Stimulated activated CD4-positive, alpha-beta T cell treated with anti-CD3 and anti-CD28 coated beads, Interleukin-2, amount 100 ng/mL, for 24 hours (primary cell): ENCODE measurements around the gene NOTUM.
"Not testable (repeated sequence)": the region's sequence is repeated elsewhere in the genome, so short reads cannot be mapped to it uniquely, and the experiment has no call there.

Experiments
- DNase-seq, 2 donors: peaks; one replicate each; pipeline ENCODE4 v3.0.0-alpha.2; 2020

The NOTUM gene

DNA sequence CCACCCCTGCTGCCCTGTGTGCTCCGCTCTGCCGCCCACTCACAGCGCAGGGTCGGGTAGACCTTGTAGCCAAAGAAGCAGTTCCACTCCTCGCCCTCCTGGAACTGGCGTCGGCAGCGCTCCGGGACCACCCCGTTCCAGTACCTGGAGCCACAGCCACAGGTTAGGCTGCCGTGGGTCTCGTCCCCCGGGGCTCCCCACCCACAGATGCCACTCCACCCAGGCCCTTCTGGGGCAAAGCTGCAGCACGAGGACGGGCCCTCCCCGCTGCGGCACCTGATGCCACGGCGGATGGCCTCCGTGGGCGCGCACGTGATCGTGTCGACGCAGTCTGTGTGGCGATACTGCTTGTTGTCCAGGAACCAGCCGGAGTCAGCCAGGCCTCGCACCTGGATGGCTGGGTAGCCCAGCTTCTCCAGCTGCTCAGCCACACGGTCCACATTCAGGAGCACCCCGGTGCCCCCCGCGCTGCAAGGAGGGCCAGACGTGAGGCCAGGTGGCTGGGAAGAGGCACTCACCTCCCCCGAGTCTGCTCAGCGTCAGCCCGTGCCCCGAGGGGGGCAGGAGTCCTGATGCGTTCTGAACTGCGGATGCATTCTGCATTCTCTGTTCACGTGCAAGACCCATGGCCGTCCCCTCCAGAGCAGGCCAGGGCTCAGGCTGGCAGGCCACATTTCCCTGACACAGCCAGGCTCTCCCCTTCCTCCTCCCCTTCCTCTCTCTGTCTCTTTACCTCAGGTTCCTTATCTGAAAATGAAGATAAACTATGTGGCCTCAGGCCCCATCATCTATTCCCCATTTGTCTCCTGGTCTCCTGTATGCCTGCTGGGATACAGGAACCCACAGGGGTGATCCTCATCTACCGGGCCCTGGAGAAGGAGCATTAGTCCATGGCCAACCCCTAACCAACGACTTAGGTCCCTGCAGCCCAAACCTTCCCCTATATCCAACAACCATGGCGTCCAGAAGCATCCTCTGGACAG lies 4.1 kb downstream of the NOTUM start:
- DNase-seq: no peak

DNA sequence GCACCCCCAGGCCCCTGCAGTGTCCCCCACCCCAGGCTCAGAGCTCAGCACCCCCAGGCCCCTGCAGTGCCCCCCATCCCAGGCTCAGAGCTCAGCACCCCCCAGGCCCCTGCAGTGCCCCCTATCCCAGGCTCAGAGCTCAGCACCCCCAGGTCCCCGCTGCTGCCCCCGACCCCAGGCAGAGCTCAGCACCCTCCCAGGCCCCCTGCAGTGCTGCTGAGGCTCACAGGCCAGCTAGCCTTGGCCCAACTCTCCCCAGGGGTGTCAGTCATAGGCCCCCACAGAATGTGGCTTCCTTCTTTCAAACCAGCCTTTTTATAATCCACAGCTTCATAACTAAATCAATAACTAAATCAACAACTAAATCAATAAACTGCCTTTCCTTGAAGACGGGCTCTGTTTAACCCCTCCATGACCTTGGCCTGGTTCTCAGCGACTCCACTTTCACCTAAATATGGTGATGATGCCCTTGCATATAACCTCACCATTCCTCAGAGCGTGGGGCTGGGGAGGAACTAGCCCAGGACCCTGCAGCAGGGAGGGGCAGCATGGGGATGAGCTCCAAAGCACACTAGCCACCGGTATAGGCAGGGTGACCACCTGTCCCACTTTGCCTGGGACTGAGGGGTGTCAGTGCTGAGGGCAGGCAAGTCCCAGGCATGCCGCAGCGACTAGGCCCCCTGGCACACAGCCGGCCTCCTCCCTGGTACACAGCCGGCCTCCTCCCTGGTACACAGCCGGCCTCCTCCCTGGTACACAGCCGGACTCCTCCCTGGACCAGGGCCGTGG lies 5.0 kb downstream of the NOTUM start:
- DNase-seq: no peak

DNA sequence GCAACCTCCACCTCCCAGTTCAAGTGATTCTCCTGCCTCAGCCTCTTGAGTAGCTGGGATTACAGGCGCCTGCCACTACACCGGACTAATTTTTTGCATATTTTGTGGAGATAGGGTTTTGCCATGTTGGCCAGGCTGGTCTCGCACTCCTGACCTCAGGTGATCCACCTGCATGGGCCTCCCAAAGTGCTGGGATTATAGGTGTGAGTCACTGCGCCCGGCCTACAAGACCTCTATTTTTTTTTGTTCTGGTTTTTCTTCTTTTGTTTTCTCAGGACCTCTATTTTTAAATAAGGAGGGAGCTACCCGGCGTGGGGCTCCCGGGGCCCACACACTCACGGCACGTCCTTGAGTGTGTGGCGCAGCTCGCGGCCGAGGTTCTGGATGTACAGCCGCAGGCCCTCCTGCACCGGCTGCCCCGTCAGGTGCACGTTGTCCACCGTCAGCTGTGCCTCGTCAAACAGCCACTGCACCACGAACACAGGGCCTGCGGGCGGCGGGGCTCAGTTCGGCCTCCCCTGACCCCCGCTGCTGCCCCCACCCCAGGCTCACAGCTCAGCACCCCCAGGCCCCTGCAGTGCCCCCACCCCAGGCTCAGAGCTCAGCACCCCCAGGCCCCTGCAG lies 5.8 kb downstream of the NOTUM start:
- DNase-seq: no peak

DNA sequence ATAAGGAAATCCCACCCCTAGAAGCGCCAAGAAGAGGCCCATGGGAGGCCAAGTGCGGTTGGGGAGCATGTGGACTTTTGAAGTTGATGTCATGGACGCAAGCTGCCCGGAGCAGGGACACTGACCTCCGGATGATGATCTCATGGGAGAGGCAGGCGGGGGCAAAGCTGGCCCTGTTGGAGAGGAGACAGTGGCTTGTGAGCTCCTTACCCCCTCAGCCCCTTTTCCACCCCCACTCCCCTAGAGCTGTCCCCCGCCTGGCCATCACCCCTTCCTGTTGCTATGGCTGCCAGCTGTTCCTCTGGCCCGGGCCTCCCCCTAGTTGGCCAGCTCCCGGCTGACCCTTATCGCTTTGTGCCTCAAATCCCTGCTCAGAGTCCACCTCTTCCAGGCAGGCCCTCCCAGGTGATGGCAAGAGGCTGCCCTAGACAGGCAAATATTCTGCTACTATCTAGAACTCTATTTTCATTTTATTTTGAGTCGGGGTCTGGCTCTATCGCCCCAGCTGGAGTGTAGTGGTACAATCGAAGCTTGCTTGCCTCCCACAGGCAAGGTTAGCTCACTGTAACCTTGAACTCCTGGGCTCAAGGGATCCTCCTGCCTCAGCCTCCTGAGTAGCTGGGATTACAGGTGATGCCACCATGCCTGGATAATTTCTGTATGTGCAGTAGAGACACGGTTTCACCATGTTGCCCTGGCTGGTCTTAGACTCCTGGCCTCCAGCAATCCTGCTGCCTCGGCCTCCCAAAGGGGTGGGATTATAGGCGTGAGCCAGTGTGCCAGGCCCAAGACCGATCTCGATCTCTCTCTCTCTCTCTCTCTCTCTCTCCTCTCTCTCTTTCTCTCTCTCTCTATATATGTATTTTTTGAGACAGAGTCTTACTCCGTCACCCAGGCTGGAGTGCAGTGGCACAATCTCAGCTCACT lies 6.6 kb downstream of the NOTUM start:
- DNase-seq: no peak

DNA sequence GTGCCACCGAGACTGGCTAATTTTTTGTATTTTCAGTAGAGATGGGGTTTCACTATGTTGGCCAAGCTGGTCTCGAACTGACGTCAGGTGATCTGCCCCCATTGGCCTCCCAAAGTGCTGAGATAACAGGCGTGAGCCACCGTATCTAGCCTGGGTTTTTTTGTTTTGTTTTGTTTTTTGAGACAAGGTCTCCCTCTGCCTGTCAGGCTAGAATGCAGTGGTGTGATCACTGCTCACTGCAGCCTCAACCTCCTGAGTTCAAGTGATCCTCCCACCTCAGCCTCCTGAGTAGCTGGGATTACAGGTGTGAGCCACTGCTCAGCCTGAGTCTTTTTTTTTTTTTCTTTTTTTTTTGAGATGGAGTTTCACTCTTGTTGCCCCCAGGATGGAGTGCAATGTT lies 7.5 kb downstream of the NOTUM start:
- DNase-seq: not testable (repeated sequence)

DNA sequence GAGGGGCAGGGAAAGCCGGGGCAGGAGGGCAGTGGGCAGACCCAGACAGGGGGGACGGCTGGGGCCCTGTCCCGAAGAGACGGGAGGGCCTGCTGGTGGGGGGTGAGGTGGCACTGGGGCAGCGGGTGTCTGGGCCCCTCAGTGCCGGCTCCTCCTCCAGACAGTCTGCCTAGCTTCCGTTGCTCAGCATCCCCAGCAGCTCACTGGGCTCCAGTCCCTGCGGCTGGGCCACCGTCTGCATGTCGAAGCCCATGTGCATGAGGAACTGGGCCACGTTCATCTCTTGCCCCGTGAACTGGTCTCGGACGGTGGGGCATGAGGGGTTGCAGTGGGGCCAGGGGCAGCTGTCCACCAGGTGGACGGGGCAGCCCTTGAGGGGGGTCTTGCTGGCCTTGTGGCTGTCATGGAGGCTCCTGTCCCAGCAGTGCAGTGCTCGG lies 8.2 kb downstream of the NOTUM start:
- no peak for DNase-seq

DNA sequence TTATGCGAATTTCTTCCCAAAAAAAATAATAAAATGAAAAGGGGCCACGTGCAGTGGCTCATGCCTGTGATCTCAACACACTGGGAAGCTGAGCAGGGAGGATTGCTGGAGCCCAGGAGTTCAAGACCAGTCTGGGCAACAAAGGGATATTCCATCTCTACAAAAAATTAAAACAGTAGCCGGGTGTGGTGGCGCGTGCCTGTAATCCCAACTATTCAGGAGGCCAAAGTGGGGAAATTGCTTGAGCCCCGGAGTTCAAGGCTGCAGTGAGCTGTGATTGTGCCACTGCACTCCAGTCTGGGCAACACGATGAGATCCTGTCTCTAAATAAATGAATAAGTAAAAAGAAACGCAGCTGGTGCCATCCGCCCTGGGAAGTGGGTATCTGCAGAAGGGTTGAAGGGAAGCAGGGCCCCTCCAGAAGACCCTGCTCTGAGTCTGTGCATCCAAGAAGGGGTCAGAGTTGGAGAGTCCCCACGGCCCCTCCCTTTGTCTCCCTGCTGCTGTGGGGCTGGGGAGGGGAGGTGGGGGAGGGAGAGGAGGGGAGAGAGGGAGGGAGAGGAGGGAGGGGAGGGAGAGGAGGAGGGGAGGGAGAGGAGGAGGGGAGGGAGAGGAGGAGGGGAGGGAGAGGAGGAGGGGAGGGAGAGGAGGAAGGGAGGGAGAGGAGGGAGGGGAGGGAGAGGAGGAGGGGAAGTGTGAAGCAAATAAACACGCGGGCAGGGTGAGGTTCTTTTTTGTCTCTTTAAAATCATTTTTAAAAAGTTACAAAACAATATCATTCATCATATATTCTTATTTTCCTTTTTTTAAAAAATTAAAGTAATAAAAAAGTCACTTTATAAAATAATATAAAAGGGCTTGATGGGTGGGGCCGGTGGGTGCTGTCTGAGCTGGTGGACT lies 9.0 kb downstream of the NOTUM start:
- no peak for DNase-seq

DNA sequence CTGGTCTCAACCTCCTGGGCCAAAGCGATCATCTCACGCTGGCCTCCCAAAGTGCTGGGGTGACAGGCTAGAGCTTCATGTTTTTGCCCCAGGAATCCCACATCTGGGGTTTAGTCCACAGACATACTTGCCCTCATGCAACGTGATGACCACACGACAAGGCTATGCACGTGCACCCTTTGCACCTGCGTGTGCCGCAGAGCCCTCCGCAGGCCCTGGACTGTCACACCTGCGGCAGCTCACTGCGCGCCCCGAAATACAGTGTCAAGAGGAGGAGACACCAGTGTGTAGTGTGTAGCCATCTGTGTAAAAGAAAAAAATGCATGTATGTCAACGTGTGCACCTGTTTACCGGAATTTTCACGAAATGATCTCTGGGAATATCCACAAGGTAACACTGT lies 10.5 kb downstream of the NOTUM start:
- DNase-seq: no peak

DNA sequence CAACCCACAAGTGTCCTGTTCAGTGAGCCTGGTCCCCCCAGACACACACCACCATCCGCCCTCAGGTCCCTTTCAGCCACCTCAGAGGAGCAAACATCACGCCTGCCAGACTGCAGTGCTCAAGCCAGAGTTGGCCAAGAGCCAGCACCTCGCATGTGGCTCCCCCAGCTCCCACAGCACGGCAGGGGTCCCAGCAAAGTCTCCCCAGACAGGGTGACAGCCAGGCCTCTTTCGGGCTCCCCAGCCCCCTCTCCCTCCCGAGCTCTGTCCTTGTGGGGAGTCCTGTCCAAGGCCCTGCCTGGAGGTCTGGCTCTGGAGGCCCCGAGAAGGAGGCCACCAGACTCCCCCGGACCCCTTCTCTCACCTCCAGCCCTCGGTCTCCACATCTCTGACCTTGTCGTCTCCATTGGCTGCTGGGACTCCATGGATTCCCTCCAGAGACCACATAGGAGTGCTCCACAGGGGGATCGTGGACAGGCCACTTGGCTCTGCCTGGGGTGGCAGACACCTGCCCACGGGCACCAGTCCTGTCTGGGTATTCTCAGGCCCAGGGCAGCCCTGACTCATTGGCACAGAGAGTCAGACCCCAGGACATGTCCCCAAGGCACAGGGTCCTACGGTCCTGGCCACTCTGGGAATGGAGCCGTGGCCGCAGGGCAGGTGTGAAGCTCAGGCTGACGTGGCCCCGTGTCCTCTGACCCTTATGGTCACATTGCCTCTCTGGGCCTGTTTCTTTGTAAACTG lies 12.2 kb downstream of the NOTUM start:
- no peak for DNase-seq

DNA sequence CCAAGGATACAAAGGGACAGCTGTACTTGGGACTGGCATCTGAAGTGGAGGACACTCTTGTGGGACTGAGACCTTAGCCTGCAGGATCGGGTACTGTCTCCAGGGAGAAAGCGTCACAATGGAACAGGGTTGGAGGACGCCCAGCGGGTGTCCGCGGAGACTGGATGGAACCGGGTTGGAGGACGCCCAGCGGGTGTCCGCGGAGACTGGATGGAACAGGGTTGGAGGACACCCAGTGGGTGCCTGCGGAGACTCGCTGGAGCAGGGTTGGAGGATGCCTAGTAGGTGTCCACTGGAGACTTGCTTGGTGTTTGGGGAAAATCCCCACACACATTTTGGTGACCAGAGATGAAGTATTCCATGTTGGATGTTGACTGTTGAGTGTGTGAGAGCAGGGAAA lies 13.8 kb downstream of the NOTUM start, which contains the start of gene MYADML2:
TSS of gene MYADML2 (minus strand) at position 45 of the 400 bp plus-strand sequence. CDS start 5,492 bp downstream, outside the sequence.
- DNase-seq: no peak

DNA sequence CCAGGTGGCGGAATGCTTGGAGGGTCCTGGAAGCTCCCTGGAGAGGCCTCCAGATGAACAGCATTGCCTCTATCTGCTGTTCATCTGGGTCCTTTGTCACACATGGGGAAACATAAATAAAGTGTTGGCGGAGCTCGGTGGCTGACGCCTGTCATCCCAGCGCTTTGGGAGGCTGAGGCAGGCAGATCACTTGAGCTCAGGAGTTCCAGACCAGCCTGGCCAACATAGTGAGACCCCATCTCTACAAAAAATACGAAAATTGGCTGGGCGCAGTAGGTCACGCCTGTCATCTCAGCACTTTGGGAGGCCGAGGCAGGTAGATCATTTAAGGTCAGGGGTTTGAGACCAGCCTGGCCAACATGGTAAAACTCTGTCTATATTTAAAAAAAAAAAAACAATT lies 16.1 kb downstream of the NOTUM start:
- DNase-seq: no peak

DNA sequence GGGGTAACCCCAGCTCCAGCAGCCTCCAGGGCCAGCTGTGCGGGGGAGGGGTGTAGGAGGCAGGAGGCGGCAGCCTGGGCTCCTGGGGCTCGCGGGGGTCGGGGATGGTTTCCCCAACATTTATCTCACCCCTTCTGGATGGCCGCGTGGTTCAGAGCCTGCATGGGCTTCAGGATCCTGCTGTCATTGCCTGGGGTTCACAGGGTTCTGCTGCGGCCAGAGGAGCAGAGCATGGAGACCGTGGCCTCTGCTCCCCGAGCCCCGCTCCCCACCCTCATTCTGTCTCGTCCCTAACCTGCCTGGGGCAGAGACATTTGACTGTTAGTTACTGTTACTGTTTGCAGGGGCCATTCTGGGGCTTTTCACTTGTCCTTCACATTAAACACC lies 18.8 kb downstream of the NOTUM start:
- DNase-seq: no peak

DNA sequence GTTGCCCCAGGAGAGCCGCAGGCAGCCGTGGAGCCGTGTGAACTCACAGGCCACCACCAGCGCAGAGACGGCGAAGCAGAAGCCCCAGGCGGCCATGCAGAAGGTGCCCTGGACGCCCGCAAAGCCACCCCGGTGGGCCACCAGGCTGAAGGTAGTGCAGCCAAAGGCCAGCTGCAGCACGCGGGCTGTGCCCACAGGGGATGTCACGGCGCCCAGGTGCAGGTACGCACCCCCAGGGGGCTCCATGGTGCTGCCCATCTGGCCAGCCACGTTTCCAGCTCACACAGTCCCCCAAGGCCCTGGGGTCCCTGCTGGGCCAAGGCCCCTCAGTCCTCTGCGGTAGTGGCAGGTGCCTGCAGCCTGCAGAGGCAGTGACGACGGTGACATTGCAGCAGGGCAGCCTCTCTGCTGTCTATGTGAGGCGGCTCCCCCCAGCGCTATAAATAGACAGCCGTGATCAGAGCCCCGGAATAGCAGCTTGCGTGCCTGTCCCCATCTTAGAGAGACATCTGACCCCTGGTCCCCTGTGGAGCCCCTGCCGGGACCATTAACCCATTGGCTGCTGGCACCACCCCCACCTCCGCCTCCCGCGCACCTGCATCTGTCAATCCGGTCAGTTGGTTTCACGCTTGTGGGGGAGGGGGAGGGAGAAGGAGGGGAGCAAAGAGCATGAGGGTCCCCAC lies 19.4 kb downstream of the NOTUM start:
- DNase-seq: no peak

DNA sequence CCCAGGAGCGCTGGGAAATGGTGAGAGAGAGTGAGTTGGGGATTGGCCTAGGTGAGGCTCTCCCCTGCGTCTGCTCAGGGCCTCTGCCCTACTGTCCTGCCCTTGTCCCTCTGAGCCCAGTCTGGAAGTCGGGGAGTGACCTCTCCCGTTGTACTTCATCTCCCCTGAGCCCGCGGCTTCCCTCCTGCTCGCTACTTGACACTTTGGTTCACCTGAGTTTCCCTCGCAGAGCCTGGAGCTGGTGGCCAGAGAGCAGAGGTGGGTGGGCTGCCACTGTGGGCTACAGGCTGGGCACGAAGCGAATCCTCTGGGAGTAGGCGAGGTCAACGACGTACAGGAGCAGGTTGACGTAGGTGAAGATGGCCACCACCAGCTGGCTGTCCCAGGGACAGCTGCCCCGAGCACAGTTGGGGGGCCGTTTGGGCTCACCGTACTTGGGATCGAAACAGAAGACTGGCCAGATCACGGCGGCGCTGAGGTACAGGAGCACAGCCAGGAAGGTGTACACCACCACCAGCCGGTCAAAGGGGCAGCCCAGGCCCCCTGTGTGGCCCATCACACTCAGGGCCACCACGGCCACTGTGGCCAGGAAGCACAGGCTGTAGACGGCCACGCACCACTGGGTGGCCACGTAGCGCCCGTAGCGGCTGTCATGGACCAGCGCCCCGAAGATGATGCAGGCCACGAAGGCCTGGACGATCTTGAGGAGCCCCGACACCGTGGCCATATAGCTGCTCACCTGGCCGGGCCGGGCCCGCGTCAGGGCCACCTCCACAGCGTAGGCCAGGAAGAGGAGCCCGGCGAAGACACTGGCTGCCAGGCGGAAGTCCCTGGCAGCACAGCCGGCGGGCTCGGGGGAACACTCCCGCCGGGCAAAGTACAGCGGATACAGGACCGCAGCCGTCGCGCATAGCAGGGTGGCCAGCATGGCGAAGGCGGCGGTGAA lies 20.2 kb downstream of the NOTUM start:
- no peak for DNase-seq

DNA sequence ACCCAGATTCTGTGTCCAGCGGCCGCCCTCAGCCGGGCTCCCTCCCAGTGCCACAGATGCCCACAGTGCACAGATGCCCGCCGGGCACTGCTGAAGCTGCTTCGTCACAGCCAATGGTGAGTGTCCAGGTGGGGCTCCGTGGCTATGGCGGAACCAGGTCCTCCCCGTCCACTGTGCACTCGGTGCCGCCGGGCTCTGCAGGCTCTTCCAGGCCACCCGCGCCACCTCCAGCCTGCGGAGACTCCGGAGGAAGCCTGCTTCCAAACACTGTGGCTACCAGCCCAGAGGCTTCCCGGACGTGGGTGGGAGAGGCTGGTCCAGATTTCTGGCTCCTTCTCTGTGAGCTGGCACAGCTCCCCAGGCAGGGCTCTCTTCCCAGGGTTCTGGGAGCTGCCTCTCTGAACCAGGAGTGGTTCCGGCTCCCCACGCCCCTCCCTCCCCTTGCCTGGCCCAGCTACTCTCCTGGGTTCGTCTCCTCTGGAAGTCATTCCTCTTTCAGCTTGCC lies 21.1 kb downstream of the NOTUM start:
- no peak for DNase-seq

DNA sequence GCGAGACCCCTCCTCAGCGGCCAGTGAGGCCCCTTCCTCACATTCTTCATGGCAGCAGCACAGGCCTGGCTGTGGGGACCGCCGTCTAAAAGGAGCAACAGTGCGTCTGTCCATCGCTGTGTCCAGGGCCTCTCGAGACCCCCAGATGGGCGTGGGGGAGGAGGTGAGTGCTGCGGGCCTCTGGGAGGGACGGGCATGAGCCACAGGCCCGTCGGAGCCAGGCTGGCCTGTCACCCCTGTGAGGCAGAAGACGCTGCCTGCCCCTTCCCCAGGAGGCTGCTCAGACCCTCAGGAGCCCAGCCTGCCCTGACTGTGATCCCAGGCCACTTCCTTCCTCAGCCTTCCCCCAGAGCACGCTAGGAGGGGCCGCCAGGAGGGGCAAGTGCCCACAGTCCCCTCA lies 21.8 kb downstream of the NOTUM start:
- no peak for DNase-seq

DNA sequence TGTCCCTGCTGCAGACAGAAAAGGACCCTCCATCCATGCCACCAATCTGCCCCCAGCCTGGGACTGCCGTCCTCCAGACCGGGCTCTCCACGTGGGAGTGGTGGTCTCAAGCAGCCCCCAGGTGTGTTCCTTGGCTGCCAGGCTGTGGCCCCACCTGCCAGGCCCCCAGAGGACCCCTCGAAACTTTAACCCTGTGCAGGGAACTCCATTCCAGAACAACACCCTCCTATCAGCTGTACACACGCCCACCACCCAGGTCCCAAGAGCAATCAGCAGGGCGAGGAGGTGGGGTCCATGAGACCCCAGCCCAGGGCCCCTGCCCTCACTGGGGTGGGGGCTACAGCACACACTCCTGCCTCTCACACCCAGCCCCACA lies 25.3 kb downstream of the NOTUM start:
- DNase-seq: no peak
